ENCODE results near the gene PRC1. TPM values are rescaled to one million over a fixed set of nuclear protein-coding genes. Genes with fewer than 3 reads are reported as not detected.

PRC1 gene
- total and polyA plus RNA-seq, 2 of the 13 experiments (the other 11 are each of a cell fraction or from before 2014, with no cell fraction given), result 137 to 162 TPM

DNA sequence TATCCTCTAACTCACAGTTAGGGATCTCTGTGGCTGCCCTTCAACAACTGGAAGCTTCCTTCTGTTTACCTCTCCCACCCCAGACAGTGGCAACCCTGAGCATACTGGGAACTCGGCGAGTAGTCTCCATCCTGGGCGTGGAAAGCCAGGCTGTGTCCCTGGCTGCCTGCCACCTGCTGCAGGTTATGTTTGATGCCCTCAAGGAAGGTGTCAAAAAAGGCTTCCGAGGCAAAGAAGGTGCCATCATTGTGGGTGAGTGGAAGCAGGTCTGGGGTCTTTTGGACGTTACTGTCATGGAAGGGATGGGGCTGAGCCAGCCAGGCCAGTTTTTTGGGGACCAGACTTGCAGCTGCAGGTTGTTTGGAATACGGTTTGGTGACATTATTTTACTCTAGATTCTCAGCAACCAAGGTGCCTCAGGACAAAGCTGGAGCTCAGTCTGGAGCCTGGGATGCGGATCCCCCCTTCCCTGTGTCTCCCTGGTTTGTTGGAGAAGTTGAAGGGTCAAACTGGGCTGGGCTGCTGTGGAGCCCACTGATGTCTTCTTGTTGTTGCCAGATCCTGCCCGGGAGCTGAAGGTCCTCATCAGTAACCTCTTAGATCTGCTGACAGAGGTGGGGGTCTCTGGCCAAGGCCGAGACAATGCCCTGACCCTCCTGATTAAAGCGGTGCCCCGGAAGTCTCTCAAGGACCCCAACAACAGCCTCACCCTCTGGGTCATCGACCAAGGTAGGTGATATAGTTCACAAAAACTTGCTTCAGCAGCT, 51.8 kb downstream of the PRC1 start (continued):
- TF ChIP-seq, protein P1, sequence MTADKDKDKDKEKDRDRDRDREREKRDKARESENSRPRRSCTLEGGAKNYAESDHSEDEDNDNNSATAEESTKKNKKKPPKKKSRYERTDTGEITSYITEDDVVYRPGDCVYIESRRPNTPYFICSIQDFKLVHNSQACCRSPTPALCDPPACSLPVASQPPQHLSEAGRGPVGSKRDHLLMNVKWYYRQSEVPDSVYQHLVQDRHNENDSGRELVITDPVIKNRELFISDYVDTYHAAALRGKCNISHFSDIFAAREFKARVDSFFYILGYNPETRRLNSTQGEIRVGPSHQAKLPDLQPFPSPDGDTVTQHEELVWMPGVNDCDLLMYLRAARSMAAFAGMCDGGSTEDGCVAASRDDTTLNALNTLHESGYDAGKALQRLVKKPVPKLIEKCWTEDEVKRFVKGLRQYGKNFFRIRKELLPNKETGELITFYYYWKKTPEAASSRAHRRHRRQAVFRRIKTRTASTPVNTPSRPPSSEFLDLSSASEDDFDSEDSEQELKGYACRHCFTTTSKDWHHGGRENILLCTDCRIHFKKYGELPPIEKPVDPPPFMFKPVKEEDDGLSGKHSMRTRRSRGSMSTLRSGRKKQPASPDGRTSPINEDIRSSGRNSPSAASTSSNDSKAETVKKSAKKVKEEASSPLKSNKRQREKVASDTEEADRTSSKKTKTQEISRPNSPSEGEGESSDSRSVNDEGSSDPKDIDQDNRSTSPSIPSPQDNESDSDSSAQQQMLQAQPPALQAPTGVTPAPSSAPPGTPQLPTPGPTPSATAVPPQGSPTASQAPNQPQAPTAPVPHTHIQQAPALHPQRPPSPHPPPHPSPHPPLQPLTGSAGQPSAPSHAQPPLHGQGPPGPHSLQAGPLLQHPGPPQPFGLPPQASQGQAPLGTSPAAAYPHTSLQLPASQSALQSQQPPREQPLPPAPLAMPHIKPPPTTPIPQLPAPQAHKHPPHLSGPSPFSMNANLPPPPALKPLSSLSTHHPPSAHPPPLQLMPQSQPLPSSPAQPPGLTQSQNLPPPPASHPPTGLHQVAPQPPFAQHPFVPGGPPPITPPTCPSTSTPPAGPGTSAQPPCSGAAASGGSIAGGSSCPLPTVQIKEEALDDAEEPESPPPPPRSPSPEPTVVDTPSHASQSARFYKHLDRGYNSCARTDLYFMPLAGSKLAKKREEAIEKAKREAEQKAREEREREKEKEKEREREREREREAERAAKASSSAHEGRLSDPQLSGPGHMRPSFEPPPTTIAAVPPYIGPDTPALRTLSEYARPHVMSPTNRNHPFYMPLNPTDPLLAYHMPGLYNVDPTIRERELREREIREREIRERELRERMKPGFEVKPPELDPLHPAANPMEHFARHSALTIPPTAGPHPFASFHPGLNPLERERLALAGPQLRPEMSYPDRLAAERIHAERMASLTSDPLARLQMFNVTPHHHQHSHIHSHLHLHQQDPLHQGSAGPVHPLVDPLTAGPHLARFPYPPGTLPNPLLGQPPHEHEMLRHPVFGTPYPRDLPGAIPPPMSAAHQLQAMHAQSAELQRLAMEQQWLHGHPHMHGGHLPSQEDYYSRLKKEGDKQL (CRISPR knock-in tag; IDR thresholded peaks at IDR 0.05; ENCODE audit: low read depth), result no peak
- TF ChIP-seq, protein P2, sequence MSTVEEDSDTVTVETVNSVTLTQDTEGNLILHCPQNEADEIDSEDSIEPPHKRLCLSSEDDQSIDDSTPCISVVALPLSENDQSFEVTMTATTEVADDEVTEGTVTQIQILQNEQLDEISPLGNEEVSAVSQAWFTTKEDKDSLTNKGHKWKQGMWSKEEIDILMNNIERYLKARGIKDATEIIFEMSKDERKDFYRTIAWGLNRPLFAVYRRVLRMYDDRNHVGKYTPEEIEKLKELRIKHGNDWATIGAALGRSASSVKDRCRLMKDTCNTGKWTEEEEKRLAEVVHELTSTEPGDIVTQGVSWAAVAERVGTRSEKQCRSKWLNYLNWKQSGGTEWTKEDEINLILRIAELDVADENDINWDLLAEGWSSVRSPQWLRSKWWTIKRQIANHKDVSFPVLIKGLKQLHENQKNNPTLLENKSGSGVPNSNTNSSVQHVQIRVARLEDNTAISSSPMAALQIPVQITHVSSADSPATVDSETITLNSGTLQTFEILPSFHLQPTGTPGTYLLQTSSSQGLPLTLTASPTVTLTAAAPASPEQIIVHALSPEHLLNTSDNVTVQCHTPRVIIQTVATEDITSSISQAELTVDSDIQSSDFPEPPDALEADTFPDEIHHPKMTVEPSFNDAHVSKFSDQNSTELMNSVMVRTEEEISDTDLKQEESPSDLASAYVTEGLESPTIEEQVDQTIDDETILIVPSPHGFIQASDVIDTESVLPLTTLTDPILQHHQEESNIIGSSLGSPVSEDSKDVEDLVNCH (CRISPR knock-in tag; IDR thresholded peaks at IDR 0.05), result no peak
- no peak for TF ChIP-seq CBX1 (IDR thresholded peaks at IDR 0.05; ENCODE audit: low read depth)
- no peak for TF ChIP-seq MEIS2 (CRISPR knock-in tag; IDR thresholded peaks at IDR 0.05)
- TF ChIP-seq ZNF569 (CRISPR knock-in tag; IDR thresholded peaks at IDR 0.05; ENCODE audit: borderline replicate concordance), result no peak

Measured in HepG2 (cell line).